Activated CD4-positive, alpha-beta T cell treated with anti-CD3 and anti-CD28 coated beads, Interleukin-2, Interleukin-6, amounts not matched to agents 100 ng/mL and 50 ng/mL, durations not matched to agents 16 hours and 8 hours (primary cell): Measurements from ENCODE around the gene ZNF74.
"Not testable (repeated sequence)": the region's sequence is repeated elsewhere in the genome, so short reads cannot be mapped to it uniquely, and the experiment has no call there.

ENCODE experiments used
- DNase-seq: peaks from one replicate; pipeline ENCODE4 v3.0.0-alpha.2; 2020

Gene ZNF74

DNA sequence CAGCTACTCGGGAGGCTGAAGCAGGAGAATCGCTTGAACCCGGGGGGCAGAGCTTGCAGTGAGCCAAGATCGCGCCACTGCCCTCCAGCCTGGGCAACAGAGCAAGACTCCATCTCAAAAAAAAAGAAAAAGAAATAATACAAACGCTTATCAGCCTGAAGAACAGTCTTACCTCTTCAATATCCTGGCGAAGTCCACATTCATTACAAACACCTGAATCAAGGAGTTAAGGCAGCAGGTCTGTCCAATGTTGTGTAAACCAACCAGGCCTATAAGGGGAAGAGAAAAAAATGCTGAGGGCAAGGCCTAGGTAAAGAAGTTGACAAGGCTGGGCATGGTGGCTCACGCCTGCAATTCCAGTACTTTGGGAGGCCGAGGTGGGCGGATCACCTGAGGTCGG, 17.0 kb upstream of the ZNF74 start:
- not testable (repeated sequence) for DNase-seq

- no peak for DNase-seq
Observed at GRCh38 chr22:20378110-20378509, 15.8 kb upstream of the ZNF74 start.

- not testable (repeated sequence) for DNase-seq
Observed at GRCh38 chr22:20378684-20379083, 15.3 kb upstream of the ZNF74 start.

DNA sequence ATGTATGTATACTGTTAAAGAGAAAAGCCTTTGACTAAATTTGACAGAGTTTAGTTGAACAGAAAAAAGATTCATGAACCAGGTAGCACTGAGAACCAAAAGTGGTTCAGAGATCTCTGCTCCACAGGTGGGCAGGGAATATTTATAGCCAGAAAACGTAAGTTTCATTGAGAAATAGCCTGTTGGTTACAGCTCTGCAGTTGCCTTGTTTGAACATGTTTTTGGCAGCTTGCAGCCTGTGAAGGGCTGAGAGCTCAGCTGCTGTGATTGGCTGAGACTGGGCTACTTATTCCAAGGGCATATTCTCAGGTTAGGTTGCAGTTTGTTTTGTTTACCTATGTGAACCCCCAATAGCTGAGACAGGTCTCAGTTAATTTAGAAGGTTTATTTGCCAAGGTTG, 13.5 kb upstream of the ZNF74 start:
- DNase-seq: no peak

DNA sequence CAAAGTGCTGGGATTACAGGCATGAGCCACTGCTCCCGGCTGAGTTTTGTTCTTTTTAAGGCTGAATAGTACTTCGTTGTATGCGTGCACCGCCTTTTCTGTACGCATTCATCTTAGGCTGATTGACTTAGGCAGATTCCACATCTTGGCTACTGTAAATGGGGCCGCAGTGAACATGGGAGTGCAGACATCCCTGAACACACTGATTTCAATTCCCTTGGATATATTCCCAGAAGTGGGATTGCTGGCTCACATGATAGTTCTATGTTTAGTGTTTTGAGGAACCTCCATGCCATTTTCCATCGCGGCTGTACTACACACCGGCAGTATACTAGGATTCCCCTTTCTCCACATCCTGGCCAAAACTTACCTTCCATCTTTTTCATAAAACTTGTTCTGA, 10.4 kb upstream of the ZNF74 start:
- DNase-seq: no peak

DNA sequence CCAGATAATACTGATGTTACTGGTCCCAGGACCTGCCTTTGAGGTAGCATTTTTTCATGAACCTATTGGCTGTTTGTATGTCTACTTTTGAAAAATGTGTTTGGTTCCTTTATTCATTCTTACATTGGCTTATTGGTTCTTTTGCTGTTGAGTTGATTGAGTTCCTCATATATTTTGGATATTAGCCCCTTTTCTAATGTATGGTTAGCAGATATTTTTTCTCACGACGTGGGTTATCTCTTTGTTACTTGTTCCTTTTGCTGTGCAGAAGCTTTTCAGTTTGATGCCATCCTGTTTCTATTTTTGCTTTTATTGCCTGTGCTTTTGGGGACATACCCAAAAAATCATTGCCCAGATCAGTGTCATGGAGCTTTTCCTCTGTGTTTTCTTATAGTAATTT, 9.8 kb upstream of the ZNF74 start:
- DNase-seq: no peak

DNA sequence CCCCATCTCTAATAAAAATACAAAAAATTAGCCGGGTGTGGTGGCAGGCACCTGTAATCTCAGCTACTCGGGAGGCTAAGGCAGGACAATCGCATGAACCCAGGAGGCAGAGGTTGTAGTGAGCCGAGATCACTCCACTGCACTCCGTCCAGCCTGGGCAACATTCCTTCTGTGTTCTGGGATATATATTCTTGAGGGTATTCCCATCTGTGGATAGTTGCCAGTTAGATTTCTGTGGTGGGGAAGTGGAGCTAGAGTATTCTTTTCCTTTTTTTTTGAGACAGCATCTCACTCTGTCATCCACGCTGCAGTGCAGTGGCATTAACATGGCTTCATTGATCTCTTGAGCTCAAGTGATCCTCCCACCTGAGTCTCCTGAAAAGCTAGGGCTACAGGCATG, 9.1 kb upstream of the ZNF74 start:
- DNase-seq: no peak

- DNase-seq: no peak
Observed at GRCh38 chr22:20386336-20386735, 7.6 kb upstream of the ZNF74 start.

DNA sequence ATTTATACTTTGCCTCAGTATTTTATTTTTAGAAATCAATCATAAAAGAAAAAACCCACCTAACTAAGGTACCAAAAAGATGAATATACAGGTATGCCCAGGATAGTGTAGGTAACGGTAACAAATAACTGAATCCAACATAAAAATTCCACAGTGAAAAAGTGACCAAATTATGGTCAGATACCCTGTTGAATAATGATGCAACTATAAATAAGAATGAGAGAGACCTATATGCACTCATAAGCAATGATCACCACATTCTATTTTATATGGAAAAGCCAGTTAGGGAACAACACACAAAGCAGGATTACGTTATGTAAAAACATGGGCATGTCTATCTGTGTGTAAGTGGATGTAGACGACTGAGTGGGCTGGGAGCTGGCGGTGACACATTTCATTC, 7.0 kb upstream of the ZNF74 start:
- no peak for DNase-seq

- no peak for DNase-seq
Observed at GRCh38 chr22:20388200-20388599, 5.8 kb upstream of the ZNF74 start.

DNA sequence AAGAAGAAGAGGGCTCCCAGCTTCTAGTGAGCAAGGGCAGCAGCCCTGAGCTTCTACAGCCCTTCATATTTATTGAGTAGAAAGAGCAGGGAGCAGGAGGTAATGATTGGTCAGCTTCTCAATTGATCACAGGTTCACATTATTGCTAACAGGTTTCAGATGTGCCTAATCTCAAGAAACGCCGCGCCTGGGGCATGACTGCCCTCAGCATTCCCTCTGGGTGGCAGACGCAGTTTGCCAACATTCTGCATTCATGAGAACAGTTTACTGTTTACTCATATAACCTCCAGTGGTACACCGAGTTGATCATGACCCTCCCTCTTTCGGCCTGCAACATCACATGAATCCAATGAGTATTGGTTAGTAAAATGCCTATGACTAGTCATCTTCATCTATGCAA, 4.7 kb upstream of the ZNF74 start:
- DNase-seq: no peak

GRCh38 chr22:20390394-20390907, 3.5 kb upstream of the ZNF74 start:
- DNase-seq: no peak

GRCh38 chr22:20391222-20391621, 2.7 kb upstream of the ZNF74 start:
- DNase-seq: no peak

- not testable (repeated sequence) for DNase-seq
Observed at GRCh38 chr22:20392365-20392881, 1.5 kb upstream of the ZNF74 start.

DNA sequence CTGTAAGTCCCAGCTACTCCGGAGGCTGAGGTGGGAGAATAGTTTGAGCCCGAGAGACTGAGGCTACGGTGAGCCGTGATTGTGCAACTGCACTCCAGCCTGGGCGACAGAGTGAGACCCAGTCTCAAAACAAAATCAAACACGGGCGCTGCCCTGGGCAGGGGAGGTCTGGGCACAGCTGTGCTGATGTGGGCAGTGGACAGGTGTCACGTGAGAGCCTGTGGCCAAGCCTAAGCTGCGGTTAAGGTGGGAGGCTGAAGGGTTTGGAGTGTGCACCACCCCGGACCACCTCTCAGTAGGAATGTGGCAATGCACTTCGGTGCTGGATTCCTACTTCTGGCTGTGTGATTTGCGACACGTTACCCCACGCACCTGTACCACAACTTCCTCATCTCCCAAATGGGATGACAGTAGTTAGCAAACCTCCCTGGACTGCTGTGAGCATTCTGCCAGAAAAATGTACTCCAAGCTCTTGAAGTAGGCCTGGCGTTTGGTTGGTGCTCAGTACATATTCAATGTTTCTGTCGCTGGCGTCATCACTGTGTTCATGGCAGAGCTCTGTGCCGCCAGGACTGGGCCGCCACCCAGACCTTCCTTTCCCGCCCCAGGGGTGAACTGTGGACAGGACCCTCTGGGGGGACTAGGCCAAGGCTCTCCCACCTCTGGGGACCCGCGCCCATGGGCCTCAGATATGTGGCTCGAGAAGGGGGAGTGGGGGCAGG, 807 bp upstream of the ZNF74 start:
- no peak for DNase-seq

DNA sequence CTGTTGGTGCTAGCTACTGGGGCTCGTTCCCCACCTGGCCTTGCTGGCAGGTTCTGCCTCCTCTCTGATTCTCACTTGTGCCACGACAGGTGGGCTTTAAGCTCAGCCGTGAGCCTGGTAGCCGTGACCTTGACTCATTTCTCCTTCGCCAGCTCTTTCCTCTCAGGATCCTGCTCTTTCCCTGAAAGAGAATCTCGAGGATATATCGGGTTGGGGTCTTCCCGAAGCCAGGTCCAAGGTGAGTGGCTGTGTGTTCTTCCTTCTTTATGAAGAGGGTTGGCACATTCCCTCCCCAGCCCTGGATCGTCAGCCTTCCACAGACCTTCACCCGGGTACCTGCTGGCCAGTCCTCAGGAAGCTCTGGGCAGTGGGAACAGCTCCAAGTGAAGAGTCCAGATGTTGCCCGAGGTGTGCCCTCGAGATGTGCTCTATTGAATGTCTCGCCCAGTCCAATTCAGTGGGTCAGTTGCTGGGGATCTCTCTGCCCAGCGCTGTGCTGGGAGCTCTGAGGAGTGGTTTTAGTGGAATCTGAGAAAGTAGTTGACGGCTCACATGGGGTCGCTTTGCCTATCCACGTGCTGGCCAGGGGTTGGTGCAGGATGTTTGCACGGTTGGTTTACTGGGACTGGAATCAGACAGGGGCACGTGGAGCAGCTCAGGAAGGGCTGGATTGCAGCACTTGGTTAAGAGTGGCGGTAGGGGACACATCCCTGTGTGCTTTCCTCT, 1.4 kb downstream of the ZNF74 start:
- no peak for DNase-seq

DNA sequence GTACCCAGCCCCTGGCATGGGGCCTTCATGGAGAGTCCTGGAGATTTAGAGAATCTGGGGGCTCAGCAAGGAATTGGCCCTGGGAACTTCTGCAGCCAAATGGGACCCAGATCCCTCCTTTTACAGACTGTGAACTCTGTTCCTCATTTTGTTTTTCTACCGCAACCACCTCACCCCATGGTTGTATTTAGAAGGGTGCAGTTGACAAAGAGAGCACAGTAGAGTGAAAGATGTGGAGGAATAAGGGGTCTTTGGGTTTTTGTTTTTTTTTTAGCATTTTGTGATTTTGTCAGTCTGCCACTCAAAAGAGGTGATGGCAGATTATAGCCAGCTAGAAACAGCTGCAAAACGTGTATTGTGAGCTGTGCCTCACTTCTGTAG, 1.9 kb downstream of the ZNF74 start:
- no peak for DNase-seq

DNA sequence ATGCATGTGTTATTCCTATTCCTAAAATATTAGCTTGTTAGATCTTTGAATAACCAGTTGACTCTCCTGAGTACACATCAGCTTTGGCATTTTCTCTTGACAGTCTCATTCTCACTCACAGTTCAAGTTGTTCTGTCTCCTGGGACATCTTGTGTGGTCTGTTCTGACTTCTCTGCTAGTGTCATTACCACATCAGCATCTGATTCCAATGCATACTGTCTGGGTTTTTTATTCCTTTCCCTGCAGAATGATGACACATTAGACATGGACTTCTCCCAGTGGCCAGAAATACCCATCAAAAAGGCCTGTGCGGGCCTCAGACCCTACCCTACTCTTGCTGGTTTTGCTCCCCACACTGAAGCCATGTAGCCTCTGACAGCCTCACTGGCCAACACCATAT, 2.7 kb downstream of the ZNF74 start:
- DNase-seq: no peak

DNA sequence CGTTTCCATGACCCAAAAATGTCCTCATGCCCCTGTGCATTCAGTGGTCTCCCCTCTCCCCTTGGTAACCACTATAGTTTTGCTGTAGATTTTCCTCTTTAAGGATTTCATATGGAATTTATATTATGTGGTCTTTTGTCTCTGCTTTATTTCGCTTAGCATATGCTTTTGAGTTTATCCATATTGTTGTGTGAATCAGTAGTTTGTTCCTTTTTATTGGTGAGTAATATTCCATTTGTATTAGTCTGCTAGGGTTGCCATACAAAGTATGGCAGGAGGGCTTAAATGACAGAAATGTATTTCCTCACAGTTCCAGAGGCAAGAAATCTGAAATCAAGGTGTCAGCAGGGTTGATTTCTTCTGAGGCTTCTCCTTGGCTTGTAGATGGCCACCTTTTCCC, 3.5 kb downstream of the ZNF74 start:
- DNase-seq: no peak

DNA sequence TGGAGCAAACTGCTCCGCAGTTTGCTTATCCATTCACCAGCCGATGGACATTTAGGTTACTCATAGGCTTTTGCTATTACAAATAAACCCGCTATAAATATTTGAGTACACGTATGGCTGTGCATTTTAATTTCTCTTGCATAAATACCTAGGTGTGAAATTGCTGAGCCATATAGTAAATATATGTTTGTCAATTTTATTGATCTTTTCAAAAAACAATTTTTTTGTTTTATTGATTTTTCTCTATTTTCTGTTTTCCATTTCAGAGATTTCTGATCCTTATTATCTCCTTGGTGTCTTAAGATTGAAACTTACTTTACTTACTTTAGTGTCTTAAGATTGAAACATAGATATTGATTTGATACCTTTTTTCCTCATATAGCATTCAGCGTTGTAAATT, 4.5 kb downstream of the ZNF74 start:
- DNase-seq: no peak

GRCh38 chr22:20399866-20400605, 6.1 kb downstream of the ZNF74 start:
- DNase-seq: no peak

DNA sequence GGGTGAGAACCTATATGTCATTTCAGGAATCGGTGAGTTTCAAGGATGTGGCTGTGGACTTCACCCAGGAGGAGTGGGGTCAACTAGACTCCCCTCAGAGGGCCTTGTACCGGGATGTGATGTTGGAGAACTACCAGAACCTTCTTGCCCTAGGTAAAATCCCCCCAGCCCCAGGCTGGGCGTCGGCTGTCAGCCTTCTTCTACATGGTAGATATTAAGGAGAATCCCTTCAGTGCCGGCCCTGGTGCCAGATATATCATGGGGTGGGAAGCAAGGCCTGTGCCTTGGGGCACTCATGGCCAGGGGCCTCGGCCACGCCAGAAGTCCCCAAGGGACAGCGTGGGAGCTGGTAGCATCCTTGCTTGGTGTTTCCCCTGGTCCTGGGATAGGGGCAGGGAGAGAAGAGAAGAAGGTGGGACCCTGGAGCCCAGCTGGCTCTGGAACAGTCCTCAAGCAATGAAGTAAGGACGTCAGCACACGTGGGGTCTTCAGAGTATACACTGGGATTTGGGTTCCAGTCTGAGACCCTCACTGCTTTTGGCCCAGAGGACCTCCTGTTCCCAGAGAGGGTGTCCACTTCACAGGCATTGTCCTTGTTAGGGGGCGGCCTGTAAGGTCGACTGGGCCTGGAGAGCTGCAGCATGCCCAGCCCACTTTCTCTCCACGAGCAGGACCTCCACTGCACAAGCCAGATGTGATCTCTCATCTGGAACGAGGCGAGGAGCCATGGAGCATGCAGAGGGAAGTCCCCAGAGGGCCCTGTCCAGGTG, 6.8 kb downstream of the ZNF74 start:
- DNase-seq: no peak
